T47D (cell line): ENCODE results near the gene HAO1.
A peak's percentile ranks its signal among the peaks of the same experiment; 100 is the strongest.

Source experiments
- DNase-seq, 2 experiments: peaks; one replicate each; pipeline versions ENCODE4 v3.0.0 to v3.0.0-alpha.2; 2011 to 2012; ENCODE audit warnings: low read depth in 1 of 2, low spot score in 1 of 2
- JUND ChIP-seq: IDR thresholded peaks from 2 replicates; pipeline ENCODE4 v1.6.1; 2012; ENCODE audit warnings: low read depth
- in situ Hi-C: cut with HindIII; loops from 2 replicates; pipeline ENCODE4 v1.10.0; 2016; ENCODE audit warnings: low sequenced_read_pairs, low pct_unique_long_range_greater_than_20kb

Gene HAO1

DNA sequence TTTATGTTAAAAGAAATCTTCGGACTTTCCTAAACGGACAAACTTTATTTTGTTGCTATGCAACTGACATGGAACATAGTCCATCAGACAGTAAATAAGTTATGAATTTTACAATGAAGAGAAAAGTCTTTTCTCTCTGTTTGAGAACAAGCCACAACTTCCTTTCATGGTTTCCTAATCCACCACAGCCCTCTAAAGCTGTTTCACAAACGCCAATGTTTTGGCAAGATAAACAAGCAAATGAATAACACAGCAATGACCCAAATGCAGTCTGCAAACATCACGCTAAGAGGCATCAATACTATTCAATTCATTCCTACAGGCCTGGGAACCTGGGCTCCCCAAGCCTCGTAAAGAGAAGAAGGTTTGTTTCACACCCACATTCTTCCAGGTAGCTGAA is 60.4 kb downstream of the HAO1 start:
- TF ChIP-seq JUND, result no peak
- in situ Hi-C loops, result no loop called here
- DNase-seq, result no peak

DNA sequence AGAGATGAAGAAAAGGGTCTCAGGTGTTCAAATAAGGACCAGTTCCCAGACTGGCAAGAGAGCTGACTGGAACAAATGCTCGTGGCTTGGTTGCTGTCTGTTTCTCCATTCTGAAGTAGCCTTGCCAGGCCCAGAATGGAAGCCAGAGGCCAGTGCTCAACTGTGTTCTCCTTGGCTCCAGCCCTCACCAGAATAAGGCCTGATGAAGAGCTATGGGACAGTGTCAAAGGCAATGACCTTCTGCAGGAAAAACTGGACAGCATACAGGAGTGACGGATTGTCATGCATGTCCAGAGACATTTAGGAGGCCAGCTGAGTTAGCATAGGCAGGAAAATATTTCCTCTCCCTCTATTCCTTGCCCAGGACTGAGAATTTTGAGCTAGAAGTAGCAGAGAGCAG is 72.2 kb downstream of the HAO1 start:
- in situ Hi-C loops, result no loop called here
- DNase-seq, result no peak
- no peak for TF ChIP-seq JUND

- in situ Hi-C loops, result no loop called here
- TF ChIP-seq JUND, result no peak
- DNase-seq, result no peak
Measured at GRCh38 chr20:7866285-7866684, 74.0 kb downstream of the HAO1 start.

DNA sequence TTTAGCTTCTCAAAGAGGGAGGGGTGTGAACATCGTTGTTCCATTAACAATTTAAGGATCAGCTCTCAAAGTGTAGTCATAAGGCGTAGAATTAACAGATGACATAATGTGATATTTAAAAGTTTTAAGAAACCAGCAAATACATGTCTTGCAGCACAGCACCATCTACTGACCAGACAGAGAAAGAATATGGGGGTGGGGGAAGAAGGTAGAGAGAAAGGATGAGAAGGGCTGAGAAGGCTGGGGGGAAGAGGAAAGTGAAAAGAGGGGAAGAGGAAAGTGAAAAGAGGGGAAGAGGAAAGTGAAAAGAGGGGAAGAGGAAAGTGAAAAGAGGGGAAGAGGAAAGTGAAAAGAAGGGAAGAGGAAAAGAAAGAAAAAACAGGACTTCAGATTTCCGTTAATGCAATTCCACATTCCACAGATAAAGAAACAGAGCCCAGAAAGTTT is 80.9 kb downstream of the HAO1 start:
- in situ Hi-C loops, result no loop called here
- peak; percentile 11 to 68 for DNase-seq
- no peak for TF ChIP-seq JUND

DNA sequence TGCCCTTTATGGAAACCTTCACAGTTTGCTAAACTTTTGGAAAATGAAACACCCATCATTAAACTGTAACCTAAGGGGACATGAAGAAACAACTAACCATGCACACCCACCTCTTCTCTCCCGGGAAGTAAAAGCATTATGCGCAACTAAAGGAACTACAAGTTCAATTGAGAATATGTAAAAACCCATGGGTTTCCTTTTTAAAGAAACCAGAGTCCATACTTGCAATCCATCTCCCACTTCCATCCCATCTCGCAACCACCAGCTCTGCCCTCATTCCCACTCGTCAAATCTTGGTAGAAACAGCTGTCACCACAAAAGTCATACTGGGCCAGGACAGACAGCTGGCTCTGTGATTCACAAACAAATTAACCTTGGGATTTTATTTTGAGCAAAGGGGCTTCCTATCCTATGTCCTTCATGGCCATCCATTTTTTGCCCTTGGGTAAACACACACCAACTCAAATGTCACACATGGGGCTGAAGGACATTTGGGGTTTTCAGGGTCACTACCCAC is 81.5 kb downstream of the HAO1 start:
- in situ Hi-C loops, result no loop called here
- DNase-seq, result no peak
- TF ChIP-seq JUND, result no peak

- no peak for TF ChIP-seq JUND
- in situ Hi-C loops, result no loop called here
- DNase-seq, result no peak
Measured at GRCh38 chr20:7856756-7857155, 83.5 kb downstream of the HAO1 start.

DNA sequence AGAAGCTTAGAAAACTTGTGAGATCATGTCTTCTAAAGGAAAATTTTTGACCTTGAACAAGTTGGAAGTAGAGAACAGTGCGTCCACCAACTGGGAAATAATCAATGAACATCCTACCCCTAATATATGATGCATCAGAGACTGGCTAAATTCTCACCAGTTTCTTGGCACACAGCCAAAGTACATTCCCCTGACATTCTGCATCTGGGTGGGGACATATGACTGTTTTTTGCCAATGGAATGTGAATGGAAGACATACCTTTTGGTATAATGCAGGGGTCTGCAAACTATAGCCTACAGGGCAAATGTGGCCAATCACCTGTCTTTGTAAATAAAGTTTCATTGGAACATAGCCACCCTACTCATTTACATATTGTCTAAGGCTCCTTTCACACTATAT is 84.7 kb downstream of the HAO1 start:
- no peak for DNase-seq
- in situ Hi-C loops, result no loop called here
- no peak for TF ChIP-seq JUND

GRCh38 chr20:7853493-7853892 is 86.8 kb downstream of the HAO1 start:
- no peak for DNase-seq
- no peak for TF ChIP-seq JUND
- in situ Hi-C loops, result no loop called here

- DNase-seq, result no peak
- no peak for TF ChIP-seq JUND
- in situ Hi-C loops, result no loop called here
Measured at GRCh38 chr20:7850775-7851490, 89.3 kb downstream of the HAO1 start.

DNA sequence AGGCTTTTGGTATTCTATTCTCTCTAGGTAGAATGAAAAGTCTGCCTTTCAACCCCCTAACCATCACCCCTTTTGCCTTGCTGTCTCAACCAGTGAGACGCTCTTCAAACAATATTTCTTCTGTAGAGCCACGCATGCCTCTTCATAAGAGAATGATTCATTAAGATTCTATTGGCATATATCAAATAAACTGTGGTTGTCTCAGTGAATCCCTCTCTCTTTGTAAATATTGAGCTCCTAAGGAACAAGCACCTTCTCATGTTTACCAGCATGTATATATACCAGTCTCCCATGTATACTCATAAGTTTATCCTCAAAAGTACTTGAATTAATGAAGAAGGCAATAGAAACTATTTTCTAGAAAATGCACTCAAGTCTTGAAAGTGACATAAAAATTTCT is 90.6 kb downstream of the HAO1 start:
- no peak for TF ChIP-seq JUND
- no peak for DNase-seq
- in situ Hi-C loops, result no loop called here

DNA sequence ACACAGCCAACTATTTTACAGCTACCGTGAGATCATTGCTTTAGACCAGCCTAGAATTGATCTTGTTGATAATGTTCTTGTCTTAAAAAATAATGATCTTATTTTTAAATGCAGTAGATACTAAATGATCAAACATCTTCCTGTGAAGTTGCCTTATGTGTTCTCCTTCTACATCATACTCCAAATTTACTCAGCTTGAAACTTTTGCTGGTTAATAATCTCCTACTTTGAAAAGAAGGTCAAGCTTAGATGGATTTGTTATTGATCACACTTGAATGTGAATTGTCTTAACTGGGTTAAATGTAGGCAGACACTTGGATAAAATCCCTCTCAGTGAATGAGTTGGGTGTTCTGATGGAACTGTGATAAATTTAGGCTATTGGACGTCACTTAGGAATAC is 91.9 kb downstream of the HAO1 start:
- TF ChIP-seq JUND, result no peak
- in situ Hi-C loops, result no loop called here
- DNase-seq, result no peak

DNA sequence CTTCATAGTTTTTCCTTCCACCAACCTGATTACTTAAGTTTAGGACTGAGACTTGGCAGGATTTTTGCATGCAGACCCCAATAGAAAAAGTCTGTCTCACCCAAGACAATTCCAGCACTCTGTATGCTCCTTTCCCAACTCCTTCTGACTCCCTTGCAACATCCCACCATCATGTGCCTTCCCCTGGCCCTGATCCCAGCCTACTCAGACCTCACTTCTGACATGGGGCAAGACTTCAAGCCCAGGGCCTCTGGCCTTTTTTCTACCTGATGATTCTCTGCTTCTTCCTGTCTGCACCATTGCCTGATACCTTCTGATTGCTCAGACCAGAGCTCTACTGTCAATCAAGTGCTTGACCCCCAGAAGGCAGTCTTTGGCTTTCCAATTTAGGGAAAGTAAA is 96.6 kb downstream of the HAO1 start:
- no peak for DNase-seq
- TF ChIP-seq JUND, result no peak
- in situ Hi-C loops, result no loop called here

GRCh38 chr20:7841971-7842310 is 98.3 kb downstream of the HAO1 start:
- TF ChIP-seq JUND, result no peak
- DNase-seq, result no peak
- in situ Hi-C loops, result no loop called here
